Suppressor macrophage treated with lipopolysaccharide for 4 hours (primary cell): ENCODE data around the gene MIGA2.
A peak's percentile ranks its signal among the peaks of the same experiment; 100 is the strongest.
"Not testable (repeated sequence)": the region's sequence is repeated elsewhere in the genome, so short reads cannot be mapped to it uniquely, and the experiment has no call there.

Experiments used
- DNase-seq: peaks from one replicate; pipeline ENCODE4 v3.0.0-alpha.2; 2020

The MIGA2 gene, protein sequence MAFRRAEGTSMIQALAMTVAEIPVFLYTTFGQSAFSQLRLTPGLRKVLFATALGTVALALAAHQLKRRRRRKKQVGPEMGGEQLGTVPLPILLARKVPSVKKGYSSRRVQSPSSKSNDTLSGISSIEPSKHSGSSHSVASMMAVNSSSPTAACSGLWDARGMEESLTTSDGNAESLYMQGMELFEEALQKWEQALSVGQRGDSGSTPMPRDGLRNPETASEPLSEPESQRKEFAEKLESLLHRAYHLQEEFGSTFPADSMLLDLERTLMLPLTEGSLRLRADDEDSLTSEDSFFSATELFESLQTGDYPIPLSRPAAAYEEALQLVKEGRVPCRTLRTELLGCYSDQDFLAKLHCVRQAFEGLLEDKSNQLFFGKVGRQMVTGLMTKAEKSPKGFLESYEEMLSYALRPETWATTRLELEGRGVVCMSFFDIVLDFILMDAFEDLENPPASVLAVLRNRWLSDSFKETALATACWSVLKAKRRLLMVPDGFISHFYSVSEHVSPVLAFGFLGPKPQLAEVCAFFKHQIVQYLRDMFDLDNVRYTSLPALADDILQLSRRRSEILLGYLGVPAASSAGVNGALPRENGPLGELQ

GRCh38 chr9:129036241-129036922 lies at the start of gene MIGA2:
Gene MIGA2 (plus strand): TSS chr9:129036626. CDS start chr9:129040595, 3,969 bp downstream.
- peak; percentile 99 for DNase-seq

- no peak for DNase-seq
These were observed 49.8 kb upstream of the MIGA2 start for GRCh38 chr9:128986671-128987070.

GRCh38 chr9:128987805-128988204 lies 48.6 kb upstream of the MIGA2 start:
- no peak for DNase-seq

DNA sequence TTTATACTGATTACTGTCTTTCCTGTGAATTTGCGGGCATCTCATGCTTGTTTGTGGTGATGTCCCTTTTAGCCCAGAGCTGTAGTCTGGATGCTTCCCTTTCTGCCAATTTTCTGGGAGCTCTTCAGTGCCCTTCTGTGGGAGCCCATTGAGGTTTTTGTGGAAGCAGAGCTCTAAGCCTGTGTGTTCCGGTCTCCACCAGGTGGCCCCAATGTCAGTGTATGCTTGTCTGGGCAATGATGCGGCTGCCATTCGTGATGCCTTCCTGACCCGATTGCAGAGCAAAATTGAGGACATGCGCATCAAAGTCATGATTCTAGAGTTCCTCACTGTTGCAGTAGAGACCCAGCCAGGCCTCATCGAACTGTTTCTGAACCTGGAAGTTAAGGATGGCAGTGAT lies 43.4 kb upstream of the MIGA2 start:
- no peak for DNase-seq

GRCh38 chr9:128995791-128996190 lies 40.6 kb upstream of the MIGA2 start:
- no peak for DNase-seq

DNA sequence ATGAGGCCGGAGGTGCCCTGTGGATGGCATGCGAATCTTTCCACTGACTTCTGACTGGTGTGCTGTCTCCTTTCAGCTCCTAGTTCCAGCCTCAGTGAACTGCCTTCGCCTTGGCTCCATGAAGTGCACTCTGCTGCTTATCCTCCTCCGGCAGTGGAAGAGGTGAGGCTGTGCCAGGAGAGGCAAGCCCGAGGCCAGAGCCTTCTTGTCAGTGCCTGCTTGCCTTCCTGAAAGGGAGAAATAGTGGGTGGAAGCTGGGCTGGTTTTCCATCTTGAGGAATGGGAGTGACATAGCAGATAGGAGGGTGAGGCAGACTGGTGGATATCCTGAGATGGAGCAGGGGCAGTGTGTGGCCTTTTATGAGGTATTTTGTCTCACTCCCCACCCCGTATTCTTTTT lies 38.0 kb upstream of the MIGA2 start:
- DNase-seq, result no peak

- no peak for DNase-seq
These were observed 36.7 kb upstream of the MIGA2 start for GRCh38 chr9:128999581-129000206.

- DNase-seq, result no peak
These were observed 34.7 kb upstream of the MIGA2 start for GRCh38 chr9:129001504-129002325.

- no peak for DNase-seq
These were observed 33.4 kb upstream of the MIGA2 start for GRCh38 chr9:129002992-129003391.

DNA sequence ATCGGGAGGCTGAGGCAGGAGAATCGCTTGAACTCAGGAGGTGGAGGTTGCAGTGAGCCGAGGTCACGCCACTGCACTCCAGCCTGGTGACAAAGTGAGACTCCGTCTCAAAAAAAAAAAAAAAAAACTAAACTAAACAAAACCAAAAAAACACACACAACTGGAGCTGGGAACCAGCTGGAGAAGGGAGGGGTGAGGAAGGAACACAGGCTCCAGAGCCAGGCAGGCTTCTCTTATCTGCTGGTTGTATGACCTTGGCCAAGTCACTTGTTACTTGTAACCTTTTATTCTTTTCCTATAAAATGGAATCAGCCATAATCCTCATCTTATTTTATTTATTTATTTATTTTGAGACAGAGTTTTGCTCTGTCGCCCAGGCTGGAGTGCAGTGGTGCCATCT lies 32.3 kb upstream of the MIGA2 start:
- not testable (repeated sequence) for DNase-seq

- no peak for DNase-seq
These were observed 31.0 kb upstream of the MIGA2 start for GRCh38 chr9:129005336-129005997.

DNA sequence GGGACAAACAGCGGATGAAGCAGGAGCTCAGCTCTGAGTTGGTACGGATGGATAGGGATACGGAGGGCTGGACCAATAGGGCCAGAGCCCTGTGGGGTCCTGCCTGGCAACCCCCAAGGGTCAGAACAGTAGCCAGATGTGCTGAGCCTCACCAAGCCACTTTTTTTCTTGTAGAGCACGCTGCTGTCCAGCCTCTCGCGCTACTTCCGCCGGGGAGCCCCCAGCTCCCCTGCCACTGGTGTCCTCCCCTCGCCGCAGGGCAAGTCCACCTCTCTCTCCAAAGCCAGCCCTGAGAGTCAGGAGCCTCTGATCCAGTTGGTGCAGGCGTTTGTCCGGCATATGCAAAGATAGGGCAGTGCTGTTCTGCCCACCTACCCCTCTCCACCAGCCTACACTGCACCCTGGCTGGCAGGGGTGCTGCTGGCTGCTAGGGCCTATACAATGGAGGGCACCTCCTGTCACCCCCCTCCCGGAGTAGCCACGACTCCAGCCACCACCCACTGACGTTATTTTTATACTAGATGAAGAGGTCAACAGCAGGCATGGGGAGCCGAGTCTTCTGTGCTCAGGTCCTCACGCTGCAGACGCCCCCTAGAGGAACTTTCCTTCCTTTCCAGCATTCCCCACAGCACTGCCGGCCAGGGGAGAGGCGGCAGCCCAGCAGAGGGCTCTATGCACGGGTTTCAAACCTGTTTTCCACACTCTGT lies 29.9 kb upstream of the MIGA2 start:
- peak; percentile 73 for DNase-seq

DNA sequence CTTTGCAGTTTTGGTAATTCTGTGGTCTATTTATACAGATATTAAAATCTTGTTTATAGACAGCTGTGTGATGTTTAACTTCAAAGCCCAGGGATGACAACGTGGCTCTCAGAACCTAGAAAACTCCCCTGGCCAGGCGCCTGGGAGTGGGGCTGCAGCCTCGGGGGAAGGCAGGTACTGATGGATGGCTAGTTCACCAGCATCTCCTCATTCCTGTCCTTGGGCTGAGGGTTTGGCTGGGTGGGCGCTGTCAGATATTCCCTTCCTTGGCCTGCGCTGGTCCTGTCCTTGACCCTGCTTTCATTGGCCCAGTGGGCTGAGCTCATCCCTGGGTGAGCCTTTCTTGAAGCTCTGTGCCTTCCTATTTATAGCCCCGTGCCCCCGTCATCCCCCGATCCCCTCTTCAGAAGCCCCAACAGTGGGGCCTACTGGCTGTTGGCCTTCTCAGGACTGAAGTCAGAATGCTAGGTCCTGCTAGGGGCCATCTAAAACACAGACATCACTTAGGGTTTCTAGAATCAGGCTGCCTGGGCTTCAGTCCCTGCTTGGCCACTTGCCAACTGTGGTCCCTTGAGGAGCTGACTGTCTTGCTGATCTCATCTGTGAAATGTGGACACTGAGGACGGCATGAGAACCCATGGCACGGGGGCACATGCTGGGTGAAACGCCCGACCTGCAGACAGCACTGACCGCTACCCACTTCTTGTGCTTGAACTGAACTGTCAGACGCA lies 29.2 kb upstream of the MIGA2 start:
- DNase-seq, result no peak

GRCh38 chr9:129007766-129008468 lies 28.5 kb upstream of the MIGA2 start:
- no peak for DNase-seq

- no peak for DNase-seq
These were observed 27.9 kb upstream of the MIGA2 start for GRCh38 chr9:129008469-129008965.

GRCh38 chr9:129008986-129009583 lies 27.3 kb upstream of the MIGA2 start:
- no peak for DNase-seq

GRCh38 chr9:129009584-129010141 lies 26.8 kb upstream of the MIGA2 start:
- DNase-seq, result no peak

DNA sequence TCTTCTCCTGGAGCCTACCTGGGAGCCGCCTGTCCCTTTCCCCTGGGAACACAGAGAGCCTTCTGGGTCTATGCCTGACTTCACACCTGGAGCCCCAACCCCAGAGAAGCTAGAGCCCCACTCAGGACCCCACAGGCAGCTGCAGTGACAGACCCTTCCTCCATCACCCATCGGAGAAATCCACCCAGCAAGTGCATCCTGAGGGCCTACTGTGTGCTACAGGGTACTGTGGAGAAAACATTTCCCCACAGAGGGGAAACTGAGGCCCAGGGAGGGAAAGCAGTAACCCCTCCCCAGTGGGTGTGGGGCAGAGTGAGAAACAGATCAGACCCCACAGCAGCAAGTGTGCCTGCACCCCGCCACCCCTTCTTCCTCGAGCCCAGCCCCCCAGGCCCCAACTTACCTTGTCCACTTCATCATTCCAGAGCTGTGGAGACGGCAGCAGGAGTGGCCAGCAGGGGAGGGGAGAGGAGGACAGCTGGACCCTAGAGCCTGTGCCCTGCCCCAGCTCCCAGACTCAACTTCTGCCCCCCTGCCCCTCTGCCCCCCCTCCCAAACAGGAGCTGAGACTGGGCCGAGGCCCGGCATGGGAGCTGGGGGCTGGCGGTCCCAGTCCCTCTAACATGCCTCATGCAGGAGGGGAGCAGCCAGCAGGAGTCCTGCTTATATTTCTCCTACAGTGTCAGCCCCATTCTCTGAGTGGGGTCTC lies 26.0 kb upstream of the MIGA2 start:
- DNase-seq, result no peak
